Measurements from ENCODE around the gene CNGA3.
"Not testable (repeated sequence)": the region's sequence is repeated elsewhere in the genome, so short reads cannot be mapped to it uniquely, and the experiment has no call there.

Gene CNGA3

GRCh38 chr2:98346311-98347236, at the start of gene CNGA3:
TSS of gene CNGA3 (plus strand) at chr2:98346456. CDS start at chr2:98369976, 23,520 bp downstream.
- no peak for DNase-seq (ENCODE audit: low spot score)

- DNase-seq (ENCODE audit: low spot score) = no peak
Observed at GRCh38 chr2:98297817-98298682, 48.2 kb upstream of the CNGA3 start.

DNA sequence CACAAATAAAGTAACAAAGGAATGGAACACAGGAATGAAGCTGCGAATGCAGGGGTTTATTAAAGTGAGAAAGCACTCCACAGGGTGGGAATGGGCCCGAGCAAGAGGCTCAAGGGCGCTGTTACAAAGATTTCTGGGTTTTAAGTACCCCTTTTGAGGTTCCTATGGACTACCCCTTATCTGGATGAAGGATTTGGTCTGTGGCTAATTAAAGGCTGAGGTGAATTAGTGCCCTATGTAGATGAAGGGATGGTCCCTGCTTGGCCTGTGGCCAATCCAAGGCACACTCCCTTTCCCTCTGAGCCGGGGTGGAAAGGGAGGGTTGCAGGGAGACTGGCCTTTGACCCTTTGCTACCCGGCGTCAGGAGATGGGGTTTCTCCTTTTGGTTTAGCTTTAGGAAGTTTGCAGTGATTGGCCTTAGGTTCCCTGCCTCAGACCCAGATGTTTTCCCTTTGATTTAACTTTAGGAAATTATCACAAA, 47.5 kb upstream of the CNGA3 start:
- no peak for DNase-seq (ENCODE audit: low spot score)

DNA sequence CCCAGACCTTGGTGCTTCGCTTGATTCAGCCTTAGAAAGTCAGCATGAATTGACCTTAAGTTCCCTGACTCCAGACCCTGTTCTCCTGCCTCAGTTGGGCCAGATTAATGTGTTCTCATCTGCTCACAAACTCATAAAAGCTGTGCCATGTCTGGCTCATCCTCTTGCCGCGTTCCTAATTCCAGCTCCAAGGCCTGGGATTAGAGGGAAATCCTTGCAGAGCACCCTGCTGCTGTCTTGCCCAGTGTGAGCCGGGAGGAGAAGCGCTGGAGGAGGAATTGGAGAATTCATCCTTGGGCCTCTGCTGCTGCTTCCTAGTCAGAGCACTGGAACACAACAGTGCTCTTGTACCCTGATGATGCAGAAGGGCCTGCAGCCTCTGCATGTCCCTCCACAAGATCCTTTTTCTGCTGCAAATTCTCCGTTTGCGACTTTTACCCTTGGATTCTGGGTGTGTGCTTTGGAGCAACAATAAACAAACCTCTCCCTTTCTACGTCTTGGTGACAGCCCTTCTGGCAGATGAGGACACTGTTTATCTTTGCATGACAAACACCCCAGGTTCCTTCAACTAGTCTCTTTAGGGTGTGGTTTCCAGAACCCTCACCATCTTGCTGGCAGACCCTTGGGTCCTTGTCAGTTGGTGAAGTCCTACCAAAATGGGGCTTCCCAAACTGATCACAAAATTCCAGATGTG, 46.9 kb upstream of the CNGA3 start:
- no peak for DNase-seq (ENCODE audit: low spot score)

DNA sequence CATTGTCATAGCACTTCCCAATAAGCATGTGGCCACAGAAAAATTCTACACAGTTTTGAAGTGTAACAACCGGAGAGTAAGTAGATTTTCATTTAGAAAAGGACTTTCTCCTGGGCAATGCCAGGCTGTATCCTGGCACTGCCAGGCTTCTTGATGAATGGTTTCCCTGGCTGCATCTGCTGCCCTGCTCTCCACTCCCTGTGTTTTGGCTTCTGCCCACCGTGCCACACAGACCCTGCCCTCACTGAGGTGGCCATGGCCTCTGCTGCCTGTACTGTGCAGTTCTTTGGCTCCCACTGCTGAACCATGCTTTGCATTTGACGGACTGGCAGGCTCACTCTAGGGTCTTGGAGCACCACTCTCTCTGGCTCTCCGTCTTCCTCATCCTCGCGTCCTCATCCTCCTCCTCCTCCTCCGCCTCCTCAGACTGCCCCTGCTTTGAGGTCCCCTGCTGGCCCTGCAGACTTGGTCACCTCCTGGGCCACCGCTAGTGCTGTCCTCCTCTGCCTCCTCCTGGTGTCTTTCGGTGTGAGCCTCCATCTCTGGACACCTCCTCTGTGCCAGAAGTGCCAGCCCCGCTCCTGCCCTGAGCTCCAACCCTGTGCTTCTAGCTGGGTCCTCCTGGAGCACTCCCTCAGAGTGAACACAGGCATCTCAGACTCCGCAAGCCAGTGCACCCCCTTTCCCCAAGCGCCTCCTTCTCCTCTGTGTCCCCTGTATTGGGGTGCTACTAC, 45.9 kb upstream of the CNGA3 start:
- DNase-seq (ENCODE audit: low spot score) = no peak

- no peak for DNase-seq (ENCODE audit: low spot score)
Observed at GRCh38 chr2:98301469-98301868, 44.8 kb upstream of the CNGA3 start.

DNA sequence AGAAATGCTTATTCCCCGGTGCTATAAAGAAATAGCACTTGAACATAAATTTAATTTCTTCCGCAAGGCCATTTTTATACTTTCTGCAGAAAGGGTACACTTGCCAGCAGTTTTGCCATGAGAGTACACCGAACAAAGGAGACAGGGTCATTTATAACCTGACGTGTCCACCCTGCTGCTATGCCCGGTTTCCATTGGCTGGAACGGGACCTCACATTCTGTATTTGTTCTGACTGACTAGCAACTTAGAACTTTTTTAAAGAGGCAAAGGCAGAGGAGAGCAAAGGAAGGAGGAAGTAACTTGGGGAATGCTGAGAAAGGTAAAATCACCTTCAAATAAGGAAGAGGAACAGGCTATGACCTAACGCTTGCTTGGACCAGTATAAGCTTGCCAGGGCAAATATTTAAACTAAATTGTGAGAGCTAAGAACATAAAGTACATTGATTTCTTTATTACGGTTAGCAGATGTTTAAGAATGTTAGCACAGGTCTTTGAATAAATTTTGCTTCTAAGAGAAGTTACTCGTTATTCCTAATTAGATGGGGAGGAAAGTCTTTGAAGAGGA, 39.0 kb upstream of the CNGA3 start:
- DNase-seq (ENCODE audit: low spot score) = not testable (repeated sequence)

DNA sequence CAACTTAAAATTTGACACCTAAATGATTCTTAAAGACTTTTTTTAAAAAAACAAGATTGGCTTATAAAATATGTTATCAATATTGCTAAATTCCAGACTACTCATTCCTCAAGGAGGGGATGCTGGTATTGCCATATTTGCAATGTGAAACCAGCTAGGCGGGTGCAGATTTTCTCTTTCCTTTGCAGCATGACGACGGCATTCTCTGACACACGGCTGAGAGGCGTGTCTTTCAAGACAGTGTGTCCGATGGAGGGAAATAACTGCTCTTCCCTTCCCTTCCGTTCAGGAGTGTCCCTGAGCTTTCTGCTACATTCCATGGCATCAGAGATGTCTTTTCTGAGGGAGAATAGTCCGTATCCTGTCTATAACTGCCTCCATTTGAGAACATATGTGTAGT, 38.2 kb upstream of the CNGA3 start:
- DNase-seq (ENCODE audit: low spot score) = no peak

DNA sequence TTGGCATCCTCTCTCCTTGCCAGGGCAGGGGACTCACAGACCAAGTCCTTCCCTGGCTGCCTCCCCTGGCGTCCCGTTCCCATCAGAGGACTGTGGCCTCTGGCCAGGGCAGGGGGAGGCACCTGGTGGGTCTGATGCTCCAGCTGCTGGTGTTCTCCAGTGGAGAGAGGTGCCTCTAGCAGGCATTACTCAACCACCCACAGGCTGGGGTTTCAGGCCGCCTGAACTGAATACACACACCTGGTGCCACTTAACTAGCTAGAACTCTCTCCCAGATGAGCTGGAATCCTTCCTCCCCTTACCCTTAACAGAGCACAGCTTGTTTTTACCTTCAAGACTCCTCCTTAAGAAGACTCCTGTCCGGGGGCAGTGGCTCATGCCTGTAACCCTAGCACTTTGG, 37.7 kb upstream of the CNGA3 start:
- DNase-seq (ENCODE audit: low spot score) = no peak

DNA sequence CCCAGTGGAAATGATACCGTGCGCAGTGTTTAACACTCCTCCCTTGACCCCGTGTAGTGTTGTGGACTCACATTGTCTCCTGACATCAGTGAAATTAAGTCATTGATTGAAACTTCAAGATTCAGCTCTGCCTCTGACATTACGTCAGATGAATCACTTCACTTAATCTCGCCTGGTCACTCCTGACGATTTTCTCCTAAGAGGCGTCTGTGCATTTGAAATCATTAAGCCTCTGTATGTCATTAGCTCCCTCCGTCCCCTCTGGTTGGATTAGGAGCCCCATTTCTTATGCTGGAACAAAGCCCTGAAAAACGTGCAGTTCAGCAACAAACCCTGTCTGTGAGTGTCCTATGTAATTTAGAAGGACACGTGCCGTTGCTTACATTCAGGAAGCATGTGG, 36.7 kb upstream of the CNGA3 start:
- no peak for DNase-seq (ENCODE audit: low spot score)

- no peak for DNase-seq (ENCODE audit: low spot score)
Observed at GRCh38 chr2:98310010-98310409, 36.2 kb upstream of the CNGA3 start.

DNA sequence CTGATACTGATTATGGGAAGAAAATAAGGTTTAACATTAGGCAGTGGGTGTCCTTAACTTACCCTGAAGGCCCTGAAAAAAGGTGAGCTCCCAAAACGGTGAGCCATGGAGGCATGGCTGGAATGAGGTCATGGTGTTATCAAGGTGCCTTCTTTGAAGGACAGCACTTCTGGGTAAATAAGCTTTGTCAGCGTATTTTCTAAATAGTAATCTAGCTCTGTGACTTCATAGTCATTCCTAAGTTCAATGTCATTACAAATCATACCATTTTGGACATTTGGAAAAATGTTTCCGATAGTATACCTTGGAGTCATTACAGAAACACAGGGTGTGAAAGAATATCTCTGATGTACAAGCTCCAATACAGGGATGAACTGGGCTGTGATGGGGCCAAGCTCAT, 35.2 kb upstream of the CNGA3 start:
- no peak for DNase-seq (ENCODE audit: low spot score)

GRCh38 chr2:98311771-98312545, 34.3 kb upstream of the CNGA3 start:
- DNase-seq (ENCODE audit: low spot score) = no peak

GRCh38 chr2:98313492-98314250, 32.6 kb upstream of the CNGA3 start:
- no peak for DNase-seq (ENCODE audit: low spot score)

DNA sequence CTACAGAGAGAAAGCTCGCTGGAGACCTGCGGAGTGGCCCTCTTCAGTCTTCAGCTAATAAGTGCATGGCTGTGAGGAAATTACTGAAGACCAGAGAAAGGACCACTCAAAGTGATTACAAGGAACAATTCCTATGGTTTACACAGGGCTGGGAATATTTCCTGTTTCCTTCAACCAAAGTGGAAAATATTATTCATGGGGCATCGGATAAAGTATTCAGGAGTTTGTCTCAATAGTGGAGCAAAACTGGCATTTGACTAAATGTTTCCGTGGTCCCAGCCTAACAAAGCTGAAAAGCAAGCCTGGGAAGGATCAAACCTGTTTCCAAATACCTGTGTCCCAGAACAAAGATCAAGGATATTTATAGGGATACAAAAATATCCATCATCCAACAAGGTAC, 32.0 kb upstream of the CNGA3 start:
- DNase-seq (ENCODE audit: low spot score) = no peak

- DNase-seq (ENCODE audit: low spot score) = no peak
Observed at GRCh38 chr2:98315957-98316356, 30.3 kb upstream of the CNGA3 start.

- DNase-seq (ENCODE audit: low spot score) = no peak
Observed at GRCh38 chr2:98317214-98317613, 29.0 kb upstream of the CNGA3 start.

GRCh38 chr2:98320171-98320570, 26.1 kb upstream of the CNGA3 start:
- not testable (repeated sequence) for DNase-seq (ENCODE audit: low spot score)

- no peak for DNase-seq (ENCODE audit: low spot score)
Observed at GRCh38 chr2:98324181-98324580, 22.1 kb upstream of the CNGA3 start.

GRCh38 chr2:98327776-98328175, 18.5 kb upstream of the CNGA3 start:
- DNase-seq (ENCODE audit: low spot score) = no peak

All from hematopoietic multipotent progenitor cell treated with erythropoietin and hydrocortisone succinate and interleukin-3 and kit ligand, for 17 days (in vitro differentiated cells).